ENCODE results near the gene PRR18. TPM values are rescaled to one million over a fixed set of nuclear protein-coding genes. Genes with fewer than 3 reads are reported as not detected.

The PRR18 gene
- total RNA-seq, 1 experiment from 2014 or later = not detected

- no peak overlapping the region for H3K27ac ChIP-seq
- H3K36me3 ChIP-seq (ENCODE audit: low read depth) = no peaks in the 10 kb centered on the region
- DNase-seq = no peak
- ChIA-PET CTCF (no interaction called here), POLR2A (ENCODE audit: unreplicated experiment) (no interaction called here)
- TF ChIP-seq EZH2 (IDR thresholded peaks at IDR 0.05; ENCODE audit: low read depth) (no peak), CTCF (conservative IDR thresholded peaks at IDR 0.05) (no peak)
- no peaks in the 10 kb centered on the region for H3K9me2 ChIP-seq (ENCODE audit: insufficient read depth)
- H2AFZ ChIP-seq = no peak overlapping the region
- no peaks in the 10 kb centered on the region for H3K4me1 ChIP-seq (replicated peaks; ENCODE audit: insufficient read depth)
- H3K79me2 ChIP-seq (ENCODE audit: low read depth) = no peaks in the 10 kb centered on the region
- no peaks in the 10 kb centered on the region for H3F3A ChIP-seq (ENCODE audit: insufficient read depth, low read depth)
- no peak overlapping the region for H3K4me2 ChIP-seq
- intact Hi-C loops (cut with micrococcal nuclease; ENCODE audit: unreplicated experiment) = no loop called here
- no peaks in the 10 kb centered on the region for H4K20me1 ChIP-seq (ENCODE audit: insufficient read depth)
- no TSS peak for BruUV-seq (replicated peaks)
- H3K27me3 ChIP-seq (ENCODE audit: insufficient read depth, low read depth) = no peaks in the 10 kb centered on the region
- H3K4me3 ChIP-seq = no peak overlapping the region
- no peaks in the 10 kb centered on the region for H3K9me3 ChIP-seq (ENCODE audit: insufficient read depth, low read depth)
Observed at GRCh38 chr6:166309977-166310376, 1.8 kb upstream of the PRR18 start.

- H3K4me2 ChIP-seq = no peak overlapping the region
- BruUV-seq (replicated peaks) = no TSS peak
- POLR2A ChIA-PET (ENCODE audit: unreplicated experiment) = no interaction called here
- no peaks in the 10 kb centered on the region for H3K9me3 ChIP-seq (ENCODE audit: insufficient read depth, low read depth)
- no peaks in the 10 kb centered on the region; the same call in 1 of the 2 replicates for H3K27me3 ChIP-seq (ENCODE audit: insufficient read depth, low read depth)
- H3K27ac ChIP-seq = no peak overlapping the region
- H2AFZ ChIP-seq = no peak overlapping the region
- H3K79me2 ChIP-seq (ENCODE audit: low read depth) = no peaks in the 10 kb centered on the region
- H3K4me3 ChIP-seq = no peak overlapping the region
- no peaks in the 10 kb centered on the region for H3K9me2 ChIP-seq (ENCODE audit: insufficient read depth)
- CTCF ChIA-PET = no interaction called here
- TF ChIP-seq EZH2 (IDR thresholded peaks at IDR 0.05; ENCODE audit: low read depth) (no peak), CTCF (conservative IDR thresholded peaks at IDR 0.05) (no peak)
- intact Hi-C loops (cut with micrococcal nuclease; ENCODE audit: unreplicated experiment) = no loop called here
- no peaks in the 10 kb centered on the region for H3K4me1 ChIP-seq (replicated peaks; ENCODE audit: insufficient read depth)
- H3K36me3 ChIP-seq (ENCODE audit: low read depth) = no peaks in the 10 kb centered on the region
- DNase-seq = no peak
- no peaks in the 10 kb centered on the region for H4K20me1 ChIP-seq (ENCODE audit: insufficient read depth)
- no peaks in the 10 kb centered on the region for H3F3A ChIP-seq (ENCODE audit: insufficient read depth, low read depth)
Observed at GRCh38 chr6:166308769-166309589, 787 bp upstream of the PRR18 start.

GRCh38 chr6:166307082-166308032 lies 835 bp downstream of the PRR18 start:
- BruUV-seq (replicated peaks) = no TSS peak
- no peaks in the 10 kb centered on the region for H3K79me2 ChIP-seq (ENCODE audit: low read depth)
- H3K4me2 ChIP-seq = no peak overlapping the region
- CTCF ChIA-PET = no interaction called here
- no peaks in the 10 kb centered on the region for H3F3A ChIP-seq (ENCODE audit: insufficient read depth, low read depth)
- no peaks in the 10 kb centered on the region for H3K9me3 ChIP-seq (ENCODE audit: insufficient read depth, low read depth)
- H3K27me3 ChIP-seq (ENCODE audit: insufficient read depth, low read depth) = peaks cover 12% of the 10 kb centered on the region
- no peaks in the 10 kb centered on the region for H3K9me2 ChIP-seq (ENCODE audit: insufficient read depth)
- no peaks in the 10 kb centered on the region for H4K20me1 ChIP-seq (ENCODE audit: insufficient read depth)
- no peak for DNase-seq
- POLR2A ChIA-PET (ENCODE audit: unreplicated experiment) = no interaction called here
- TF ChIP-seq EZH2 (IDR thresholded peaks at IDR 0.05; ENCODE audit: low read depth) = no peak
- TF ChIP-seq CTCF (conservative IDR thresholded peaks at IDR 0.05) = no peak
- H3K27ac ChIP-seq = no peak overlapping the region
- no peak overlapping the region for H2AFZ ChIP-seq
- intact Hi-C loops (cut with micrococcal nuclease; ENCODE audit: unreplicated experiment) = no loop called here
- no peak overlapping the region for H3K4me3 ChIP-seq
- no peaks in the 10 kb centered on the region for H3K4me1 ChIP-seq (replicated peaks; ENCODE audit: insufficient read depth)
- no peaks in the 10 kb centered on the region for H3K36me3 ChIP-seq (ENCODE audit: low read depth)

Measured in PC-9 (cell line).